MM.1S (cell line): ENCODE measurements around the gene UNC5C.

Experiments
- CTCF ChIP-seq: fragments of 300-600 bp; sonication (generic); IDR thresholded peaks from 2 replicates; pipeline ENCODE4 v1.5.1; 2016; ENCODE audit warnings: antibody characterized with exemption, low read length, mixed read lengths
- EZH2 ChIP-seq: fragments of 300-600 bp; sonication (generic); optimal IDR thresholded peaks from 2 replicates; pipeline ENCODE3; 2017; ENCODE audit warnings: low read depth, mild to moderate bottlenecking, antibody characterized with exemption, low read length, mixed read lengths

GRCh38 chr4:95591278-95591677, 42.5 kb upstream of the UNC5C start:
- TF ChIP-seq CTCF = no peak
- no peak for TF ChIP-seq EZH2
